Fibroblast of the conjunctiva (primary cell): ENCODE data around the gene TMEM222.

ENCODE experiments used
- DNase-seq: peaks from one replicate; pipeline ENCODE4 v3.0.0-alpha.2; 2010; ENCODE audit warnings: low read depth

The TMEM222 gene

DNA sequence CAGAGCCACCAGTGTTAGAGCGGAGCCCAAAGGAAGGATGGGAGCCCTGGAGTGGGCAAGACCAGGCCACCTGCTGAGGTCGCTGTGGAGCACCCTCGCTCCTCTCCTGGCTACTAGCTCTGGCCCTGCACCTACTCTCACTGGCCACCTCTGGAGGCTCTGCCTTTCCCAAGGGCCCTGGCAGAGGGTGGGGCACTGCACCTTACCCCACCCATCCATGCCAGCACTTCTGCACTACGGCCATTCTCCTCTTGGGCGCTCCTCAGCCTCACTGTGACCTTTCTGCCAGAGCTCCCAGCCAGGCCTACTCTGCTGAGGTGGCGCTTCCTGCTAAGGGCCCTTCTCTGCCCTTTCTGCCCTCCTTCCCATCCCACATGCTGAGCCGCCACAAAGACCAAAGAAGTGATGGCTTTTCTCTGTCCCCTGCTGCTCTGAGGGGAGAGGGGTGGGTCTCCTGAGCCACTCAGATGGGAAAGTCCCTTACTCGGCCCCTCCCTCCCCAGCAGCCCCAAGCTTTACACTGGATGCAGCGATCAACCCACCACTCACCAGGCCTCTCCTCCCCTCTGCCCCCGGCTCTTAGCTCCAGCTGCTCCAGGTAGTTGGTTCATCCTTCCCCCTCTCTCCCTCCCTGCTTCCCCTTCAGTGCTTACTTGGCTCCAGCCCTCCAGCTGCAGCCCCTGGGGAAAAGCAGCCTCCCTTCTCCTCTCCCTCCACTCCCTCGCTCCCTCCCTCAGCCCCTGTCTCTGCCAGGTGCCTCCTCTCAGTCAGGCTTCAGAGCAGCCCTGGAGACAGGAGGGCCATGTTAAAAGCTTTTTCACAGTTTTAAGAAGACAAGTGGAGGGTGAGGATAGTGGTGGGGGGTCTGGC is 14.8 kb upstream of the TMEM222 start:
- no peak for DNase-seq

DNA sequence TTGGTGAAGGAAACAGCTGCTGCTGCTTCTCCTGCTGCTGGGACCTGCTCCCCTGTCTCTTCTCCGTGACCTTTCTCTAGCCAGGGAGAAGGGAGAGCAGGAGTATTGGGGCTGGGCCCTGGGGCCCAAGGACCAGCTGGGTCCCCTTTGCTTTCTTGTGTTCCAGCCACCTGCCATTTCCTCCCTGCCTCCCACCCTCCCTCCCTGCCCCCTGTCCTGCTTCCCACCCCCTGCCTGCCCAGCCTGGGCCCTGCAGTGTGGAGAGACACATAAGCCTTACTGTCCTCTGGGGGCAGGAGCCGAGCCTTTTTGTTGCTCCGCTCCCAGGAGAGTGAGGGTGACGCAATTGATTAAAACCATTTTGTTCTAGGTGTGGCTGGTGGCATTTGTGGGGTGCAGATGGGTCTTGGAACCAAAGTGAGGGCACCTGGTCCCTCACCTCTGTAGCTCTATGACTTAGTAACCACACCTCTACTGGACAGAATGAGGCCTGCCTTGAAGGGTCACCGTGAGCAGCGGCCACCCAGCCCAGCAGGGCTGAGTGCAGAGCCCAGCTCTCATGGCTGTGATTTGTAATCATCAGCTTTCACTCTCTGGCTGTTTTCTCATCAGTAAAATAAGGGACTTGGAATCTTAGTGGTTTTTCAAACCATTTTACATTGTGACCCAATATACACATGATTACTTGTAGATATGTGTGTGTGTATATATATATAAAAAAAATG is 13.9 kb upstream of the TMEM222 start:
- no peak for DNase-seq

DNA sequence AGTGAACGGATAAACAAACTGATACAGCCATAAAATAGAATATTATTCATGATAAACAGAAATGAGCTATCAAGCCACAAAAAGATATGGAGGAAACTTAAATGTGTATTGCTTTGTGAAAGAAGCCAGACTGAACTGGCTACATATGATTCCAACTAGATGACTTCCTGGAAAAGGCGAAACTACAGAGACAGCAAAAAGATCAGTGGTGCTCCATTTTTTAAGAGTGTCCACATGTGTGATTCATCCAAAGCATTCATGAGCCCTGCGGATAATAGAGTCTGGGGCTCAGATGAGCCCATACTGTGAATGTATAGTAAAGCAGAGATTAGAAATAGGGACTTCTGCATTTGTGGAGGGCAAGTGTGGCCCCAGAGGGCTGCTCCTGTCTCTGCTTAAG is 7.8 kb upstream of the TMEM222 start:
- no peak for DNase-seq

DNA sequence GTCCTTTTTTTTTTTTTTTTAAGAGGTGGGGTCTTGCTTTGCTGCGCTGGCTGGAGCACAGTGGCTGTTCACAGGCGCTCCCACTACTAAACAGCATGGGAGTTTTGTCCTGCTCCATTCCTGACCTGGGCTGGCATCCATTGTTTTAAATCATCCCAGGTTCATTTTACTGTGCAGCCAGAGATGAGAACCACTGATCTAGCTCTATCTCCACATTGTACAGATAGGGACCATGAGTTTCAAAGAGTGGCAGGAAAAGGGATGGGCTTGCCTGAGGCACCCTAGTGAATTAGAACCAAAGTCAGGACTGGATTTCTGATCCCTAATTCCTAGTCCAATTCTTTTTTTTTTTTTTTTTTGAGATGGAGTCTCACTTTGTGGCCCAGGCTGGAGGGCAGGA is 7.2 kb upstream of the TMEM222 start:
- no peak for DNase-seq

DNA sequence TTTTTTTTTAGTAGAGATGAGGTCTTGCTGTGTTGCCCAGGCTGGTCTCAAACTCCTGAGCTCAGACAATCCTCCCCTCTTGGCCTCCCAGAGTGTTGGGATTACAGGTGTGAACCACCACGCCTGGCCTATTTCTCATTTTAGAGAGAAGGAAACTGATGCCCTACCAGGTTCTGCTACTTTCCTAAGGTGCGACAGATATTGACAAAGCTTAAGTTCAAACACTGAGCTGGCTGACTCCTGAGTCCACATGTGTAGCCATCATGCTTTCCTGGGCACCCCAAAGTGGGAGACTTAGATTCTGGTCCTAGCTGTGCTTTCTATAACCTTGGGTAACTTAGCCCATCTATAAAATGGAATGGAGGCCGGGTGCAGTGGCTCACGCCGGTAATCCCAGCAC is 5.1 kb upstream of the TMEM222 start:
- DNase-seq = no peak

DNA sequence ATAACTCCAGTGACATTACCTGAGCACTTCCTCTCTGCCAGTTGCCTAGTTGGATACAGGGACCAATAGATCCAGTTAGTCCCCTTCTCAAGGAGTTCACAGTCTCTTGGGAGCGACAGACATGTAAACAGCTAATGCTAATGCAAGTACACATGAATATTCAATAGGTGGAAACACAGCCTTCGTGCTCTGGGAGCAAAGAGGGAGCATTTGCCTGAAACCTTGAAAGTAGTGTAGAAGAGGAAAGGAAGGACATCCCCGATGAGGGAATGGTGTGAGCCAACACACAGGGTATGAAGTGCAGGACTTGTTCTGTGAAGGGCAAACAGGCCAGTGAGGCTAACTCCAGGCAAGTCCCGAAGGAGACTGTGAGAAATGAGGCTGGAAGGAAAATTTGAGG is 3.8 kb upstream of the TMEM222 start:
- DNase-seq = no peak

DNA sequence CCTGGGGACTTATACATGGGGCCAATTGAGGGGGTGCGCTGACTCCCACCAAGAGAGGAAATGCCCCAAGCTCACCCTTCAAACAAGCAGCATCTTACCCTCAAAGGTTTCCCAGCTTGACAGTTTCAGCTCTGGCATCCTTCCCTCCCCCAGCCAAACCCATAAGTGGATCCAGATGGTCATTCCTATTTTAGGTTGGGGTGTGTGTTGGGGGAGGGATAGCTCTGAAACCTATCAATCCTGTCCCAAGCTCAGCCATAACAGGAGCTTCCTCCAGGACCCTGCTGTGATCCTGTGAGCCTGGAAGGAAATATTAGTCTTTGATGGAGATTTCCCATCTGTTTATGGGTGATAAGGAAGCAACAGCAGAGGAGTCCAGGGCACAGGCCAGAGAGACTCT is 3.4 kb upstream of the TMEM222 start:
- peak; percentile 53 for DNase-seq

DNA sequence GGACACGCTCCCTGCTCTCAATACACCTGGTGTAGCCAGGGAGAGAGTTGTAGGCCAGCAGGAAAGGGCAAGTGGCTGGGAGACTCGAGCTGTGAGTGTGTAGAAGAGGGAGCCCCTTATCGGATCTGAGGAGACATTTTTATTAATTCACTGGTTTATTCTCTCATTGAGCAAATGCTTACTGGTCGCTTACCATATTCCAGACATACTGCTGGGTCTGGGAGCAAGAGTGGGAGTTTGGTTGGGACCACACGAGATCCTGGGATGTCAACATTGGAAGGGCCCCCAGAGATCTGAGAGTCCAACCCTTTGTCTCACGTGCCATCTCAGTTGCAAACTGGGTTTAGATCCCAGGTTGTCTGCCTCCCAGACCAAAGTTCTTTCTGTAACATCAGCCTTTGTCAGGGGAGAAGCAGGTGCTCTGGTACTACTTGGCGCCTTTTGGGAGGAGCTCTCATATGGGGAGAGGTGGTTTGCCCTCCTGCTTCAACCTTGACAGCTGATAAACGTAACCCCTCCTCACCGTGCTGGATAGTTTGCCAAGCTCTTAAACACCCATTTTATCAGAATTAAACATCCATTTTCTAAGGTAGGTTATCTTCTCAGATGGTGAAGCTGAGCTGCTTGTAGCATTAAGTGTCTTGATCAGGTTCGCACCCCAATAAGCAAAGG is 742 bp downstream of the TMEM222 start:
- no peak for DNase-seq

DNA sequence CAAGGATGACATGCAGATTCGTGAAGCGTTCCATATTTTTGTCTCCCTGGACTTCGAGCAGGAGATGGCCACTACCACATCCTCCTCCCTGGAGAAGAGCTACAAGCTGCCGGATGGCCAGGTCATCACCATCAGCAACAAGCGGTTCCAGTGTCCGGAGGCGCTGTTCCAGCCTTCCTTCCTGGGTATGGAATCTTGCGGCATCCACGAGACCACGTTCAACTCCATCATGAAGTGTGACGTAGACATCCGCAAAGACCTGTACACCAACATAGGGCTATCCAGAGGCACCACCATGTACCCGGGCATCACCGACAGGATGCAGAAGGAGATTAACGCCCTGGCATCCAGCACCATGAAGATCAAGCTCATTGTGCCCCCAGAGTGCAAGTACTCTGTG is 3.3 kb downstream of the TMEM222 start:
- DNase-seq = no peak

DNA sequence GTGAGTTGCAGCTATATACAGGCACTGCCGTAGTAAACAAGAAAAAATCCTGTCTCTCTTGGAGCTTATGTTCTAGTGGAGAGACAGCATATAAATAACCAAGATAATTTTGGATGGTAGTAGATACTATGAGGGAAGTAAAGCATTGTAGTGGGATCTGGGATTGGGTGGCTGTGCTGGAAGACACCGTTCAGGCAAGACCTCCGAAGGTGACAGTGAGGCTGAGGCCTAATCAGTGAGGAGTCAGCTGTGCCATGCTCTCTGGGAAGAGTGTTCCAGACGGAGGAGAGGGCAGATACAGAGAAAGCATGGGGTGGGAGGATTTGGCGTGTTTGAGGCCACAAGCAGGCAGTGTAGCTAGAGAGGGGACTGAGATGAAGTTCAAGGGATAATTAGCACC is 6.0 kb downstream of the TMEM222 start:
- no peak for DNase-seq

DNA sequence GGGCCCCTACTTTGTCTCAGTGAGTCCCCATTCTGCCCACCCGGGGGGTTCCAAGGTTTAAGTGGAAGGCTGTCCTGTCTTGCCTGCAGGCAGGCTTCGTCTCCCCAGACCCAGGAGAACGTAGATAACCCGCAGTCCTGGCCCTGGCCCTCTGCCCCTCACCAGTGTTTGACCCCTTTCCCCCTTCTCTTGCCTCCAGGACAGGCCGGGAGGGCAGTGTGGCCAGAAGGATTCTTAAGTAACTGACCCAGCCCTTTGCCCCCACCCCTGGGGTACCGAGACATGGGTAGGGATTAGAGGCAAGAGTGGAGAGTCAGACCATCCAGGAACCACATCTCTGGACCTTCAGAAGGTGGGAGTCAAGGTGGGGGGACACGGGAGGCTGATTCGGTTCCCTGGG is 8.8 kb downstream of the TMEM222 start:
- DNase-seq = no peak

DNA sequence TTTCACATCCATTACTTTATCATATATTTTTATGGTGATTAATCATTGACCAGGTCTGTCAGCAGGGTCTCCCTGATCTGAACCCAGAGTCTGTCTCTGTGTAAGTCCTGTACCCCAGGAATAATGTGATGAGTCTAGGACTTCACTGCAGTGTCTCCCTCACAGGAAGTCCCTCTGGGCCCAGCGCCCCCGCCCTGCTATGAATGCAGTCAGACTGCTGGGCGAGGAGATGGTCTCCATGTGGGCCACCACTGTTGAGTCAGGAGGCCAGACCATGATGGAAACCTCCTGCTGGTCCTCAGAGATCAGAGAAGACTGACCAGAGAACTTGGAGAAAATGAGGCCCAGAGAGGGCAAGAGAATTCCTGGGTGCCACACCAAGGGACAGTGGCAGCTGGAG is 9.5 kb downstream of the TMEM222 start:
- DNase-seq = no peak

DNA sequence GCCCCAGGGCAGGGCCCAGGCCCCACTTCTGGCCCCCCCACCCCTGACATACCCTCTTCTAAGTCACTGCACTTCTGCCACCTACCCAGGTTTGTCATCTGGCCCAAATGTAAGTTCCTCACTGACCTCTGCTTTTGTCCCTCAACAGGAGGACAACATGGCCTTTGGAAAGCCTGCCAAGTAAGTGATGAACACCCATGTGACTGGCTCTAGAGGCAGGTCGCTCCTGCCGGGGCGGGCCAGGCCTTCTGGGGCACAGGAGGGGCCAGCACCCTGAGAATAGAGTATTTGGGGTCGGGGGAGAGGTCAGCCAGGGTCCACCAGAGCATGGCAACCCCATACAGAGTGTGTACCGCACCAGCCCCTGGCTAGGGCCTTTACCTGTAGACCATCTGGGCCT is 10.0 kb downstream of the TMEM222 start:
- no peak for DNase-seq

DNA sequence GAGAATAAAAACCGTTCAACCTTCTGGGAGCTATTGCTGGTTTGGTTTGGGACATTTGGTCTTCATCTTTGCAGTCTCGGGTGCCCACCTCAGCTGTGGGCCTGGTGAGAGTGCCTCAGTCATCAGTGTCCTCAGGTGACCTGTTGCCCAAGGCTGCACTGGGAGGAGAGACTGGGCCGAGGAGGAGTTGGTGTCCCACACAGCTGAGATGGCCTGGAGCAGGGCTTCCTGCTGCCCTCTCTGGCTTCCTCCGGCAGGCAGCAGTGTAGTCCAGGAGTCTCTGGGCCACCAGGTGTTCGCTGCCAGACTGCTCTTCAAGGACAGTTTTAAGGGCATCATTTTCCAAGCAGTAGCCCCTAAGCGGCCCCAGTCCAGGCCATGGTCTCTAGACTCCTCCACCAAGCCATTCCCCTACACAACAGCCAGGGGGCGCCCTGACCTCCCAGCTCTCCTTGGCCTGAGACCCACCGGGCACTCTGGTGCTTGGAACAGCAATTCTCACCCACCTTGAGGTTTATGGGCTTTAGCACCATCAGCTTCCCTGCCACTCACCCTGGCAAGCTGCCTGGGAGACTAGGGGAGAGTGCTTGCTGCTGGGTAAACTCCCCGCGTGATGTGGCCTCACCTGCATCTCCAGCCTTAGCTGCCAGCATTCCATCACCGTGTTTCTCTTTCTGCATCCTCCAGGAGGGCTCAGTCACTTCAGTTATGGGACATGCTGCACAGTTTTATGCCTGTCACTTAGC is 10.7 kb downstream of the TMEM222 start:
- no peak for DNase-seq

DNA sequence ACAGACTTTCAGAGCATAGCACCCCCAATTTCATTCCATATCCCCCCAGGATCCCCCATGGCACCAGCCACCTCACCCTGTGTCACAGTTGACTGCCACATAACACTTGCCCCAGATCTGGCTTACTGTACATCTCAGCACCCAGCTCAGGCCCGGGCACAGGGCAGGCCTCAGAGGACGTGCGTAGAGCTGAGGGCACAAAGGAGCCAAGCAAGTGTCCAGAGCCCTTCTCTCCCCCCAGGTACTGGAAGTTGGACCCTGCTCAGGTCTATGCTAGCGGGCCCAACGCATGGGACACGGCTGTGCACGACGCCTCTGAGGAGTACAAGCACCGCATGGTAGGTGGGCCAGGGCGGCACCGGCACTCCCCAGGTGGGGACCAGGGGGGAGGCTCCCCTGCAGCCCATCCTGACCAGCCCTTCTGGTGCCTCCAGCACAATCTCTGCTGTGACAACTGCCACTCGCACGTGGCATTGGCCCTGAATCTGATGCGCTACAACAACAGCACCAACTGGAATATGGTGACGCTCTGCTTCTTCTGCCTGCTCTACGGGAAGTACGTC is 11.8 kb downstream of the TMEM222 start:
- no peak for DNase-seq

DNA sequence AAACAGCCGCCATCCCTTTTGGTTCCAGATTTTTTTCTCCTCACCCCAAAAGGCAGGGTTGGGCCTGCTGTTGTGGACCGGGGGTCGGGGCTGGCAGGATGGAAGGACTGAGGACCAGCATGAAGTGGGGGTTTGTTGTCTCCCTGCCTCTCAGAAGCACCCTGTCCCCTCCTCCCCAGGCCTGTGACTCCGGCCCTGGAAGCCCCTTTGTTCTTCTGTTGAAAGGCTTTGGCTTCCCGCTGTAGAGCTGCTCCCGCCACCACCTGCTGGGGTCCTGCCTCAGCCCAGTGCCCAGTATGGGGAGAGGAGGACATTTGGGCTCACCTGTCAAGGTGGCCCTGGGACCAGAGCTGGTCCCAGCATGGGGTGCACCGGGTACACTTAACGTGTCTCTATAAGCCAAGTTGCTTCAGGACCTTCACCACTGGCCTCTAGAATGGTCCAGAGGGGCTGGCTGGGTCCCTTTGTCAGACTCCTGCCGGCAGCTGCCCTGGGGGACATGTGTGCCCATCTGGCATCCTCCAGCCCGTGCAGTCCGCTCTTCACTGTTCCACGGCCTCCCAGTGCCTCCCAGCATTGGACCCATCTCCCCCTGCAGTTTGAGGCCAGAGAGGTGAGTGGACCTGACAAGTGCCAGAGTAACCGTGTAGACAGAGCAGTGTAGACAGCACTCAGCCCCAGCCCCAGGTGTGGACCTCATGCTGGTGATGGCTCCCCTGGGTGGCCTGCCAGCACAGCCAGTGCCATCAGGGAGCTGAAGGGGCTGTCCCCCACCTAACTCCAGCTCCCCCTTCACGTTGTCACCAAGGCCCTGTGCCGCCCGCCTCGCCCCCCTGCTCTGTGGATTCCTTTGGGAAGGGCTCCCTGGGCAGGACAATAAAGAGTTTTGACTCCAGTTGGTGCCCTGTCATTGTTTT is 13.8 kb downstream of the TMEM222 start:
- no peak for DNase-seq

DNA sequence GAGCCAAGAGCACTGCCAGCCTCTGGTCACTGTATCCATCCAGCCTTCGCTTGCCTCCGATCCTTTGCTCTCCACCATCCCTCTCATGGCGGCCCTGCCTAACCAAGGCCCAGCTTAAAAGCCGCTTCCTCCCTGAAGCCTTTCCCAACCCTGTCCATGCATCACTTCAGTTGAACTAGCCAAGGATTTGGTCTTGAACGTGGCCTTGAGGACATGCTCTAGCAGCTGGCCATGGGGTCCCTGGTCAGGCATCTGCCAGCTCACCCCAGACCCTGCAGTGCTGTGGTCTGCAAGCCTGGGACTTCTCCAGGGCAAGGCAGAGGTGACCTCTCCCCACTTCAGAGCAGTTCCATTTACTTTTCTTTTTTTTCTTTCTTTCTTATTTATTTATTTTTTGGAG is 14.8 kb downstream of the TMEM222 start:
- DNase-seq = no peak

DNA sequence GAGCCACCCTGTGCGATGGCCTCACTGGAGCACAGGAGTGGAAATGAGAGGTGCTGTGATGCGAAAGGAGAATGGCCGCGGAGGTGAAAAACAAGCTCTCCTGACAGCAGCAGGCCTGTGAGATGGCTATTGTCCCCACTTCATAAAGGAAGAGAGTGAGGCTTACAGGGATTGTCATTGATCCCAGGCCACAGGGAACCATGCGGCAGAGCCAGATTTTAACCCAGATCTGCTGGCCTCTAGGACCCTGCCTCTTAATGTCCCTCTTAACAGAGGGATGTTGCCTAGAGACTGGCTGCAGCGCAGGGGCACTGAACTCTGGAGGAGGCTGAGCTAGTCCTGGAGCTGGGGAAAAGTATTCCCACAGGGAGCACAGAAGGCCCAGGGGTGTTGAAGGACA is 16.8 kb downstream of the TMEM222 start:
- DNase-seq = no peak

DNA sequence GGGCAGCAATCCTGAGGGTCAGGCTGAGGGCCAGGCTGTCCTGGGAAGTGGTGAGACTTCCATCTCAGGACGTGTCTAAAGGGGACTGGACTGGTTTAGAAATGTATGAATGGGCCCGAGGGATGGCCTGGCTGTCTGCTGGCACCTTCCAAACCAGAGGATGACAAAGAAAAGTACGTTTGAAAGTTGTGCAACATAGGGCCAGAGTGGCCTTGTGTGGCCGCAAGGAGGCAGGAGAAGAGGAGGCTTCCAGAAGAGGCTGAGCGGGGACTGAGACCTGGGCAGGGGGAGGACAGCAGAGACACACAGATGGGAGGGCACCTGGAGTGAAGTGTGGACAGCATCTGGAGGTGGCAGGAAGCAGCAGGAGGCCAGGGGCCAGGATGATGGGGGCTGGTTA is 17.2 kb downstream of the TMEM222 start:
- no peak for DNase-seq

DNA sequence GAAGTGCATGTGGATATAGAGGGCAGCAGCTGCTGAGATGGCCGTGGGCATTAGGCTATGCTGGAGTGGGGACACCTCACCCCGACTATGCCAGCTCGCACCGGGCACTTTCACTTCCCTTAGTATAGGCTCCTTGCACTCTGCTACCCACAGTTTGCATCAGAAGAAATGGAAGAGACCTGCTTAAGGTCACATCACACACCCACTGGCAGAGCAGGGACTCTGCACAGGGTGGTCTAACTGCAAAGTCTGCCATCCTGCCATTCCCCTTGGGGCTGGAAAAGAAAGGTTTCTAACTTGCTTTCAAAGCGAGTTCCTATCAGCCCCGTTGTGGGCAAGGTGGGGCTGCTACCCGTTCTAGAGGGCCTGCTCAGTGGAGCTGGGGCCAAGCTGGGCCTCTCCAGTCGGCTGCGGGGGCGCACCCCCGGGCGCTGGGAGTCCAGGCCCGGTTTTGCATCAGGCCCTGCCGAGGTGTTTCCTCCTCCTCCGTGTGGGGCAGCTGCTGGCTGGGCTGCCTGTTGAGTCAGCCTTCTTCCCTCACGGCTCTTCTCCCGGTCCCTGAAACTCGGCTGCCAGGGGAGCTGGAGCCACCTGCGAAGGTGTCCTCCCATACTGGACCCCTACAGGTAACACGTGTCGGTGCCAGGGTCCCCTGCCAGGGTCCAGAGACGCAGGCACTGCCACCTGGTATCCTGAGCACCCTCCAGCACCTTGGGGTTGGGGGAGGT is 19.7 kb downstream of the TMEM222 start, which contains the start of gene SYTL1:
Gene SYTL1, plus strand, starts transcription at position 498 of the 728 bp plus-strand sequence. CDS start 3,313 bp downstream, outside the sequence.
- DNase-seq = no peak
